Activated CD8-positive, alpha-beta T cell treated with anti-CD3 and anti-CD28 coated beads, Interleukin-2, amount 10 ng/mL, durations not matched to agents 7 days and 5 days (primary cell): ENCODE data around the gene LIN9. TPM values are rescaled to one million over a fixed set of nuclear protein-coding genes. Genes with fewer than 3 reads are reported as not detected.
"Not testable (repeated sequence)": the region's sequence is repeated elsewhere in the genome, so short reads cannot be mapped to it uniquely, and the experiment has no call there.

ENCODE experiments used
- ATAC-seq: fragments of 150-1000 bp; cut with Tn5 transposase; one replicate; pipeline ENCODE4 v1.10.0; 2021; ENCODE audit warnings: moderate library complexity
- CTCF ChIA-PET: fragments of 350-600 bp; sonication (Branson Sonifier 250); formaldehyde crosslinking; loops from one replicate; lab custom pipeline; 2021; ENCODE audit warnings: antibody characterized with exemption; lab: Charles Lee
- POLR2A ChIA-PET: fragments of 350-600 bp; sonication (Branson Sonifier 250); formaldehyde crosslinking; loops from one replicate; lab custom pipeline; 2021; ENCODE audit warnings: antibody characterized with exemption; lab: Charles Lee
- DNase-seq: peaks from one replicate; pipeline ENCODE4 v3.0.0-alpha.2; 2020
- H3K27ac Mint-ChIP-seq: one replicate; pipeline ENCODE4 v1.8.0; 2021; ENCODE audit warnings: mild to moderate bottlenecking, mixed read lengths
- H3K27me3 Mint-ChIP-seq: one replicate; pipeline ENCODE4 v1.8.0; 2021; ENCODE audit warnings: low read depth, mixed read lengths
- H3K36me3 Mint-ChIP-seq: one replicate; pipeline ENCODE4 v1.8.0; 2021; ENCODE audit warnings: low read depth, mixed read lengths
- H3K4me1 Mint-ChIP-seq: one replicate; pipeline ENCODE4 v1.8.0; 2021; ENCODE audit warnings: low read depth, mixed read lengths
- H3K4me3 Mint-ChIP-seq: one replicate; pipeline ENCODE4 v1.8.0; 2021; ENCODE audit warnings: mild to moderate bottlenecking, mixed read lengths
- H3K9me3 Mint-ChIP-seq: one replicate; pipeline ENCODE4 v1.8.0; 2022; ENCODE audit warnings: mixed read lengths; ENCODE audit not compliant: insufficient read depth
- total RNA-seq, 2 experiments: library from RNA; stranded (reverse); gene quantifications; one replicate each; pipeline ENCODE4 v1.2.3, GENCODE V29; 2021

Gene LIN9
- total RNA-seq, 2 experiments from 2014 or later, result 13.3 to 14.9 TPM

GRCh38 chr1:226296911-226297310 is 12.1 kb downstream of the LIN9 start:
- Mint-ChIP-seq H3K4me3 (no peak overlapping the region), H3K9me3 (no peaks in the 10 kb centered on the region), H3K36me3 (peaks cover 35% of the 10 kb centered on the region), H3K27ac (no peak overlapping the region), H3K27me3 (no peaks in the 10 kb centered on the region), H3K4me1 (no peaks in the 10 kb centered on the region)
- no peak for DNase-seq
- ChIA-PET CTCF (interaction anchor here (2.1 kb wide), 1 partner anchor 13 kb away, joined by 9 read pairs; the partner anchor contains the start of gene LIN9), POLR2A (interaction anchor here (1.3 kb wide), 1 partner anchor 12 kb away, joined by 4 read pairs; the partner anchor contains the start of gene LIN9)
- ATAC-seq, result no peak

GRCh38 chr1:226293553-226293920 is 15.4 kb downstream of the LIN9 start:
- H3K4me1 Mint-ChIP-seq, result no peaks in the 10 kb centered on the region
- CTCF ChIA-PET, result interaction anchor here (1.6 kb wide), 1 partner anchor 40 kb away, joined by 4 read pairs; no protein-coding TSS in a partner anchor

GRCh38 chr1:226292874-226293552 is 16.0 kb downstream of the LIN9 start:
- POLR2A ChIA-PET, result no interaction called here
- no peaks in the 10 kb centered on the region for H3K9me3 Mint-ChIP-seq
- no peak for ATAC-seq
- no peaks in the 10 kb centered on the region for H3K27me3 Mint-ChIP-seq
- CTCF ChIA-PET, result interaction anchor here (1.3 to 1.6 kb wide), 2 partner anchors 9 to 40 kb away, joined by 4 to 5 read pairs; no protein-coding TSS in a partner anchor
- H3K36me3 Mint-ChIP-seq, result peaks cover 28% of the 10 kb centered on the region
- no peaks in the 10 kb centered on the region for H3K4me1 Mint-ChIP-seq
- no peak for DNase-seq
- H3K4me3 Mint-ChIP-seq, result no peak overlapping the region
- no peak overlapping the region for H3K27ac Mint-ChIP-seq

More at GRCh38 chr1:226293553-226293920, 15.4 kb downstream of the LIN9 start:
- no peak overlapping the region for H3K4me3 Mint-ChIP-seq
- H3K9me3 Mint-ChIP-seq, result no peaks in the 10 kb centered on the region
- no peak for DNase-seq
- H3K27me3 Mint-ChIP-seq, result no peaks in the 10 kb centered on the region
- POLR2A ChIA-PET, result no interaction called here
- H3K27ac Mint-ChIP-seq, result no peak overlapping the region
- no peak for ATAC-seq
- peaks cover 30% of the 10 kb centered on the region for H3K36me3 Mint-ChIP-seq

GRCh38 chr1:226287587-226287986 is 21.4 kb downstream of the LIN9 start:
- CTCF ChIA-PET, result interaction anchor here (0.5 to 2.0 kb wide), 3 partner anchors 22 to 89 kb away, joined by 3 to 6 read pairs (median 5); no protein-coding TSS in a partner anchor
- Mint-ChIP-seq H3K27ac (no peak overlapping the region), H3K9me3 (no peaks in the 10 kb centered on the region), H3K4me1 (no peaks in the 10 kb centered on the region), H3K4me3 (no peak overlapping the region), H3K36me3 (peaks cover 20% of the 10 kb centered on the region), H3K27me3 (no peaks in the 10 kb centered on the region)
- ATAC-seq, result no peak
- POLR2A ChIA-PET, result no interaction called here
- DNase-seq, result no peak

- no peaks in the 10 kb centered on the region for H3K9me3 Mint-ChIP-seq
- H3K4me3 Mint-ChIP-seq, result no peak overlapping the region
- no peaks in the 10 kb centered on the region for H3K4me1 Mint-ChIP-seq
- POLR2A ChIA-PET, result no interaction called here
- CTCF ChIA-PET, result no interaction called here
- H3K27me3 Mint-ChIP-seq, result no peaks in the 10 kb centered on the region
- DNase-seq, result no peak
- no peak overlapping the region for H3K27ac Mint-ChIP-seq
- no peak for ATAC-seq
- H3K36me3 Mint-ChIP-seq, result peaks cover 22% of the 10 kb centered on the region
Measured at GRCh38 chr1:226281058-226281457, 27.9 kb downstream of the LIN9 start.

- ChIA-PET POLR2A (no interaction called here), CTCF (interaction anchor here (0.7 to 0.8 kb wide), 2 partner anchors 16 to 81 kb away, joined by 3 read pairs; no protein-coding TSS in a partner anchor)
- Mint-ChIP-seq H3K27me3 (no peaks in the 10 kb centered on the region), H3K4me1 (no peaks in the 10 kb centered on the region), H3K4me3 (no peak overlapping the region), H3K36me3 (peaks cover 22% of the 10 kb centered on the region), H3K27ac (no peak overlapping the region), H3K9me3 (no peaks in the 10 kb centered on the region)
- no peak for DNase-seq
- ATAC-seq, result no peak
Measured at GRCh38 chr1:226279498-226279897, 29.5 kb downstream of the LIN9 start.

- CTCF ChIA-PET, result no interaction called here
- ATAC-seq (no peak), DNase-seq (no peak)
- H3K4me3 Mint-ChIP-seq, result no peak overlapping the region
- peaks cover 21% of the 10 kb centered on the region for H3K36me3 Mint-ChIP-seq
- POLR2A ChIA-PET, result interaction anchor here (0.7 kb wide), 1 partner anchor 88 kb away, joined by 3 read pairs; no protein-coding TSS in a partner anchor
- H3K4me1 Mint-ChIP-seq, result no peaks in the 10 kb centered on the region
- no peaks in the 10 kb centered on the region for H3K27me3 Mint-ChIP-seq
- H3K27ac Mint-ChIP-seq, result no peak overlapping the region
- no peaks in the 10 kb centered on the region for H3K9me3 Mint-ChIP-seq
Measured at GRCh38 chr1:226277897-226278296, 31.1 kb downstream of the LIN9 start.

GRCh38 chr1:226276987-226277386 is 32.0 kb downstream of the LIN9 start:
- no peak overlapping the region for H3K27ac Mint-ChIP-seq
- CTCF ChIA-PET, result no interaction called here

GRCh38 chr1:226276077-226276682 is 32.8 kb downstream of the LIN9 start:
- DNase-seq, result no peak
- POLR2A ChIA-PET, result no interaction called here
- Mint-ChIP-seq H3K27me3 (no peaks in the 10 kb centered on the region), H3K9me3 (no peaks in the 10 kb centered on the region), H3K4me1 (no peaks in the 10 kb centered on the region), H3K36me3 (peaks cover 18% of the 10 kb centered on the region), H3K4me3 (no peak overlapping the region), H3K27ac (no peak overlapping the region)
- no peak for ATAC-seq
- CTCF ChIA-PET, result interaction anchor here (1.0 kb wide), 1 partner anchor 151 kb away, joined by 3 read pairs; no protein-coding TSS in a partner anchor

More at GRCh38 chr1:226276987-226277386, 32.0 kb downstream of the LIN9 start:
- ATAC-seq (no peak), DNase-seq (no peak)
- H3K4me3 Mint-ChIP-seq, result no peak overlapping the region
- H3K36me3 Mint-ChIP-seq, result peaks cover 18% of the 10 kb centered on the region
- POLR2A ChIA-PET, result no interaction called here
- no peaks in the 10 kb centered on the region for H3K4me1 Mint-ChIP-seq
- no peaks in the 10 kb centered on the region for H3K27me3 Mint-ChIP-seq
- no peaks in the 10 kb centered on the region for H3K9me3 Mint-ChIP-seq

- H3K9me3 Mint-ChIP-seq, result no peaks in the 10 kb centered on the region
- DNase-seq (no peak), ATAC-seq (no peak)
- no peaks in the 10 kb centered on the region for H3K4me1 Mint-ChIP-seq
- POLR2A ChIA-PET, result no interaction called here
- no peaks in the 10 kb centered on the region for H3K27me3 Mint-ChIP-seq
- H3K36me3 Mint-ChIP-seq, result peaks cover 13% of the 10 kb centered on the region
- no peak overlapping the region for H3K27ac Mint-ChIP-seq
- CTCF ChIA-PET, result interaction anchor here (0.9 kb wide), 1 partner anchor 35 kb away, joined by 3 read pairs; the partner anchor contains the start of gene LIN9
- H3K4me3 Mint-ChIP-seq, result no peak overlapping the region
Measured at GRCh38 chr1:226274138-226274537, 34.8 kb downstream of the LIN9 start.

- POLR2A ChIA-PET, H3K4me3 Mint-ChIP-seq, H3K27ac Mint-ChIP-seq, H3K27me3 Mint-ChIP-seq, DNase-seq, ATAC-seq, H3K4me1 Mint-ChIP-seq, H3K9me3 Mint-ChIP-seq: not testable (repeated sequence)
- H3K36me3 Mint-ChIP-seq, result peaks cover 23% of the 10 kb centered on the region
- CTCF ChIA-PET, result interaction anchor here (0.8 to 0.9 kb wide), 2 partner anchors 61 to 147 kb away, joined by 3 read pairs; no protein-coding TSS in a partner anchor
Measured at GRCh38 chr1:226272233-226272902, 36.6 kb downstream of the LIN9 start.
